ENCODE measurements around the gene RASGRF2. TPM values are rescaled to one million over a fixed set of nuclear protein-coding genes. Genes with fewer than 3 reads are reported as not detected.

The RASGRF2 gene
- total and polyA plus RNA-seq, 9 donors = 0.40 to 0.95 (median 0.61) TPM

DNA sequence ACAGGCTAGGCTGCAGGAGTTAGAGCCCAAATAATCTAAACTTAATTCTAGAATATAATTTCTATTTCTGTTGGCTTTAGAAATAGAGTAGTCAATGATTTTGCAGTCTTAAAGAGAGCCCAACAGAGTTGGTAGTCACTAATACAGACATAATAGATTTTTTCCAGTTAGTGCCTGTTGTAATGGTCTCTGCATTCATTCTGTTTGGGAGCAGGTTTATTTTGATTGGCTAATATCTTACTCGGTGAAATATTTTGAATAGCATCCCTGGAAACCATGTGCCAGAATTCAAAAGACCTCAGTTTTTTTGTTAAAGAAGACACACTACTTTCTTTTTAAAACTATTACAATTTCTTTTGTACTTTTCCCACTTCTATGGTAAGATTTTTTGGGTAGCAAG is 107.2 kb downstream of the RASGRF2 start:
- Histone ChIP-seq H3K27me3 (ENCODE audit: control insufficient read depth, insufficient read depth, low read length) (no peaks in the 10 kb centered on the region), H3K27ac (ENCODE audit: low read length) (no peak overlapping the region), H3K9me3 (replicated peaks; ENCODE audit: control insufficient read depth, low read depth, low read length) (peaks cover 4% of the 10 kb centered on the region), H3K4me3 (ENCODE audit: low read length) (no peak overlapping the region), H3K36me3 (ENCODE audit: control insufficient read depth, insufficient read depth, low read length) (no peaks in the 10 kb centered on the region), H3K4me1 (ENCODE audit: control insufficient read depth, insufficient read depth, low read length) (no peaks in the 10 kb centered on the region)
- WGBS (ENCODE audit: insufficient coverage) = no CpG with 5 or more reads among the region's 1 CpG
- no peak for DNase-seq

- H3K4me3 ChIP-seq (ENCODE audit: low read length) = no peak overlapping the region
- H3K9me3 ChIP-seq (replicated peaks; ENCODE audit: control insufficient read depth, low read depth, low read length) = peaks cover 4% of the 10 kb centered on the region
- H3K27me3 ChIP-seq (ENCODE audit: control insufficient read depth, insufficient read depth, low read length) = no peaks in the 10 kb centered on the region
- no peaks in the 10 kb centered on the region for H3K4me1 ChIP-seq (ENCODE audit: control insufficient read depth, insufficient read depth, low read length)
- no peak for DNase-seq
- H3K36me3 ChIP-seq (ENCODE audit: control insufficient read depth, insufficient read depth, low read length) = no peaks in the 10 kb centered on the region
- H3K27ac ChIP-seq (ENCODE audit: low read length) = peak overlapping the region; percentile 47
- 95% methylated on average over 4 of the region's 6 CpGs for WGBS (ENCODE audit: insufficient coverage)
Observed at GRCh38 chr5:81068063-81068462, 107.9 kb downstream of the RASGRF2 start.

DNA sequence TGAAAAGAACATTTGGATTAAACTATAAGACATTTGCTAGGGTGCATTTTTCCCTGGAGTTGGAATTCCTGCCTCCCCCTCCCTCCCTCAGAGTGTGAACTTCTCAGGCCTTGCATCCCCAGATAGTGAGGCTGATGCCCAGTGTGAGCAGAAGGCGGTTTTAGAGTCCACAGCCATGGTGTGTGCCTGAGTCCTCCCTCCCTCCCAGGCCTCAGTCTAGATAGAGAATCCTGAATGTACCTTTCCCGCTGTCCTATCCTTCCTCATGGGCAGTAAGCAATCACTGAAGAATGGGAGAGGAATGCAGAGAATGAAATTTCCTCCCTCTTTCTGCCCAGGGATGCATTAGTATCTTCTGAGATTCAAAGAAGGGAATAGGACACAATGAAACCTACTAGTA is 108.5 kb downstream of the RASGRF2 start:
- no peak overlapping the region for H3K4me3 ChIP-seq (ENCODE audit: low read length)
- no peaks in the 10 kb centered on the region for H3K36me3 ChIP-seq (ENCODE audit: control insufficient read depth, insufficient read depth, low read length)
- no peak for DNase-seq
- no peaks in the 10 kb centered on the region for H3K27me3 ChIP-seq (ENCODE audit: control insufficient read depth, insufficient read depth, low read length)
- no peaks in the 10 kb centered on the region for H3K4me1 ChIP-seq (ENCODE audit: control insufficient read depth, insufficient read depth, low read length)
- H3K9me3 ChIP-seq (replicated peaks; ENCODE audit: control insufficient read depth, low read depth, low read length) = peaks cover 4% of the 10 kb centered on the region
- H3K27ac ChIP-seq (ENCODE audit: low read length) = peak overlapping the region; percentile 47
- no CpG with 5 or more reads among the region's 2 CpGs for WGBS (ENCODE audit: insufficient coverage)

DNA sequence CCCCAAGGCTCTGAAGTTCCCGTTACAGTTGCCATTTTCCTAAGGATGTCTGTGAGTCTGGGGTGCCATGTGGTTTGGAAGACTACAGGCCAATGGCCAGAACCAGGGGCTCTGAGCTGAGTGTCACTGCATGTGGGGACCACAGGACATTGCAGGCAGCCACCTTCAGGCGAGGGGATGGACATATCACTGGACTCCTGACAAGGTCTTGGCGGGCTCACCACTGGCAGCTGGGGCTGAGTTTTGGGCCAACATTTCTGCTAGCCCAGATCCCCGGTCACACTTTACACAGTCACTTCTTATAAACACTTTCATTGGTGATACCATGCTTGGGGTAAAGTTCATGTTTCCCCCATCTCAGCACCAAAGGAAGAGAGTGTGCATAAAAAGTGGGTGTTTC is 109.8 kb downstream of the RASGRF2 start:
- Histone ChIP-seq H3K27ac (ENCODE audit: low read length) (no peak overlapping the region), H3K27me3 (ENCODE audit: control insufficient read depth, insufficient read depth, low read length) (no peaks in the 10 kb centered on the region), H3K36me3 (ENCODE audit: control insufficient read depth, insufficient read depth, low read length) (no peaks in the 10 kb centered on the region), H3K9me3 (replicated peaks; ENCODE audit: control insufficient read depth, low read depth, low read length) (no peaks in the 10 kb centered on the region), H3K4me1 (ENCODE audit: control insufficient read depth, insufficient read depth, low read length) (no peaks in the 10 kb centered on the region), H3K4me3 (ENCODE audit: low read length) (no peak overlapping the region)
- DNase-seq = no peak
- WGBS (ENCODE audit: insufficient coverage) = 92% methylated on average over 1 of the region's 4 CpGs

- no peak overlapping the region for H3K4me3 ChIP-seq (ENCODE audit: low read length)
- H3K4me1 ChIP-seq (ENCODE audit: control insufficient read depth, insufficient read depth, low read length) = no peaks in the 10 kb centered on the region
- no peaks in the 10 kb centered on the region for H3K27me3 ChIP-seq (ENCODE audit: control insufficient read depth, insufficient read depth, low read length)
- H3K9me3 ChIP-seq (replicated peaks; ENCODE audit: control insufficient read depth, low read depth, low read length) = no peaks in the 10 kb centered on the region
- no peak for DNase-seq
- H3K27ac ChIP-seq (ENCODE audit: low read length) = no peak overlapping the region
- no peaks in the 10 kb centered on the region for H3K36me3 ChIP-seq (ENCODE audit: control insufficient read depth, insufficient read depth, low read length)
- 93% methylated on average over 3 of the region's 6 CpGs for WGBS (ENCODE audit: insufficient coverage)
Observed at GRCh38 chr5:81070571-81071255, 110.5 kb downstream of the RASGRF2 start.

GRCh38 chr5:81075041-81075440 is 114.9 kb downstream of the RASGRF2 start:
- Histone ChIP-seq H3K9me3 (replicated peaks; ENCODE audit: control insufficient read depth, low read depth, low read length) (peaks cover 8% of the 10 kb centered on the region), H3K4me1 (ENCODE audit: control insufficient read depth, insufficient read depth, low read length) (no peaks in the 10 kb centered on the region), H3K4me3 (ENCODE audit: low read length) (no peak overlapping the region), H3K36me3 (ENCODE audit: control insufficient read depth, insufficient read depth, low read length) (no peaks in the 10 kb centered on the region), H3K27me3 (ENCODE audit: control insufficient read depth, insufficient read depth, low read length) (no peaks in the 10 kb centered on the region), H3K27ac (ENCODE audit: low read length) (no peak overlapping the region)
- no peak for DNase-seq
- WGBS (ENCODE audit: insufficient coverage) = 86% methylated on average over 2 of the region's 5 CpGs

DNA sequence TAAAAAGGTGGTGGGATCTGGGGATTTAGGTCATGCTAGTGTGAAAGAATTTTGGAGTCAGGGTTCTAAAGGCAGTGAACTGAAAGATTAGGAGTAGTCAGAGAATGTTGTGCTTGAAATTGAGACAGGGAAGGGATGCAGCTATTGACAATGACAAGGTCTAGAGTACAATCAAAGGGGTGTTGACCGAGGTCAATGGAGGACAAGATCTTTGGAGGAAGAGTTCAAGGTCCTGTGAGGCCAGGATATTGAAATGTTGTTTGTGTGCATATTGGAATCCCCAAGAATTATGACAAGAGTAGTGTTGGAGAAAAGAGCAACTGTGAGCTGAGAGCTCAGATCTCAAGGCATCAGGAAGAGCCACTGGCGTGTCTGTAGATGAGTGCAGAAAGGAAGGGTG is 116.9 kb downstream of the RASGRF2 start:
- Histone ChIP-seq H3K4me3 (ENCODE audit: low read length) (no peak overlapping the region), H3K27me3 (ENCODE audit: control insufficient read depth, insufficient read depth, low read length) (no peaks in the 10 kb centered on the region), H3K27ac (ENCODE audit: low read length) (no peak overlapping the region), H3K4me1 (ENCODE audit: control insufficient read depth, insufficient read depth, low read length) (no peaks in the 10 kb centered on the region), H3K36me3 (ENCODE audit: control insufficient read depth, insufficient read depth, low read length) (no peaks in the 10 kb centered on the region), H3K9me3 (replicated peaks; ENCODE audit: control insufficient read depth, low read depth, low read length) (peaks cover 8% of the 10 kb centered on the region)
- WGBS (ENCODE audit: insufficient coverage) = 88% methylated on average over 2 of the region's 2 CpGs
- DNase-seq = no peak

DNA sequence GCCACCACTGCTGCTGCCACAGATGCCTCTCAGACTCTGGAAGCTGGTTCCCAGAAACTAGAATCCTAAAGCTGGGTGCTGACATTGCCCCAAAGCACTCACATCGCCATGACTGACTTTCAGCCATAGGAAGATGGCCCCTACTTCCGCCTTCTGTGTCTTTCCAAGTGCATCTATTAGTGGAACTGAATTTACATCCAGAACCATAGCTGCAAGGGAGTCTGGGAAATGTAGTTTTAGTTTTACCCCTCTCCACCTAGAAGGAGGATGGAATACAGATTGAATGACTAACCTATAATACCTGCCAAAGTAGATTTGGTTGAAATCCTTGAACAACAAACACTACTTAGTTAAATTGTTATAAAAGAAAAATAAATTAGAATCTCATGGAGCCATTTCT is 118.8 kb downstream of the RASGRF2 start:
- 100% methylated on average over 1 of the region's 2 CpGs for WGBS (ENCODE audit: insufficient coverage)
- Histone ChIP-seq H3K36me3 (ENCODE audit: control insufficient read depth, insufficient read depth, low read length) (no peaks in the 10 kb centered on the region), H3K27ac (ENCODE audit: low read length) (no peak overlapping the region), H3K4me3 (ENCODE audit: low read length) (no peak overlapping the region), H3K9me3 (replicated peaks; ENCODE audit: control insufficient read depth, low read depth, low read length) (peaks cover 8% of the 10 kb centered on the region), H3K4me1 (ENCODE audit: control insufficient read depth, insufficient read depth, low read length) (no peaks in the 10 kb centered on the region), H3K27me3 (ENCODE audit: control insufficient read depth, insufficient read depth, low read length) (no peaks in the 10 kb centered on the region)
- DNase-seq = no peak

- DNase-seq = no peak
- Histone ChIP-seq H3K36me3 (ENCODE audit: control insufficient read depth, insufficient read depth, low read length) (no peaks in the 10 kb centered on the region), H3K9me3 (replicated peaks; ENCODE audit: control insufficient read depth, low read depth, low read length) (peaks cover 8% of the 10 kb centered on the region), H3K4me1 (ENCODE audit: control insufficient read depth, insufficient read depth, low read length) (no peaks in the 10 kb centered on the region), H3K4me3 (ENCODE audit: low read length) (no peak overlapping the region), H3K27ac (ENCODE audit: low read length) (no peak overlapping the region), H3K27me3 (ENCODE audit: control insufficient read depth, insufficient read depth, low read length) (no peaks in the 10 kb centered on the region)
- 71% methylated on average over 8 of the region's 9 CpGs for WGBS (ENCODE audit: insufficient coverage)
Observed at GRCh38 chr5:81080809-81081460, 120.8 kb downstream of the RASGRF2 start.

- H3K4me1 ChIP-seq (ENCODE audit: control insufficient read depth, insufficient read depth, low read length) = no peaks in the 10 kb centered on the region
- no peaks in the 10 kb centered on the region for H3K36me3 ChIP-seq (ENCODE audit: control insufficient read depth, insufficient read depth, low read length)
- no peak overlapping the region for H3K27ac ChIP-seq (ENCODE audit: low read length)
- H3K4me3 ChIP-seq (ENCODE audit: low read length) = no peak overlapping the region
- no peak for DNase-seq
- WGBS (ENCODE audit: insufficient coverage) = 74% methylated on average over 6 of the region's 8 CpGs
- peaks cover 8% of the 10 kb centered on the region for H3K9me3 ChIP-seq (replicated peaks; ENCODE audit: control insufficient read depth, low read depth, low read length)
- no peaks in the 10 kb centered on the region for H3K27me3 ChIP-seq (ENCODE audit: control insufficient read depth, insufficient read depth, low read length)
Observed at GRCh38 chr5:81081461-81081835, 121.3 kb downstream of the RASGRF2 start.

All from muscle of leg (tissue), 11 donors.